Measurements from ENCODE around the gene APC2. TPM values are rescaled to one million over a fixed set of nuclear protein-coding genes. Genes with fewer than 3 reads are reported as not detected.

The APC2 gene
- total RNA-seq, 1 donor from 2014 or later, result 0.22 TPM

DNA sequence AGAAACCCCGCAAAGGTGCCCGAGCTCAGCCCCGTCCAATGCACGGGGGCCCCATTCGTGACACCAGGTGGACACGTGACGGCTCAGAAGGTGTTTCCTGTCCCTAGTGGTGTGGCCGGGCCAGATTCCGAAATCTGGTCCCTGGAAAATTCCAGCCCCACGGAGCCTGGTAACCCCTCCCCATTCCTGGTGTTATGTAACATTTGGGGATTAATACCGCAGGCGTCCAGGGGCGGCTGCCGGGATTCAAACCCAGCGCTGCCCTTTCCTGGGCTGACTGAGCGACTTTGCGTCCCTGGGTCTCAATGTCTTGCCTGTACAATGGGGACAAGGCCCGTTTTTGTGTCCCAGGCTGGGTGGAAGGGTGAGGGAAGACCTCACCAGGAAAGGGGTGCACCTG is 72.9 kb downstream of the APC2 start:
- H3K9me3 ChIP-seq (replicated peaks), result no peaks in the 10 kb centered on the region
- no peak for DNase-seq
- TF ChIP-seq, protein P1, sequence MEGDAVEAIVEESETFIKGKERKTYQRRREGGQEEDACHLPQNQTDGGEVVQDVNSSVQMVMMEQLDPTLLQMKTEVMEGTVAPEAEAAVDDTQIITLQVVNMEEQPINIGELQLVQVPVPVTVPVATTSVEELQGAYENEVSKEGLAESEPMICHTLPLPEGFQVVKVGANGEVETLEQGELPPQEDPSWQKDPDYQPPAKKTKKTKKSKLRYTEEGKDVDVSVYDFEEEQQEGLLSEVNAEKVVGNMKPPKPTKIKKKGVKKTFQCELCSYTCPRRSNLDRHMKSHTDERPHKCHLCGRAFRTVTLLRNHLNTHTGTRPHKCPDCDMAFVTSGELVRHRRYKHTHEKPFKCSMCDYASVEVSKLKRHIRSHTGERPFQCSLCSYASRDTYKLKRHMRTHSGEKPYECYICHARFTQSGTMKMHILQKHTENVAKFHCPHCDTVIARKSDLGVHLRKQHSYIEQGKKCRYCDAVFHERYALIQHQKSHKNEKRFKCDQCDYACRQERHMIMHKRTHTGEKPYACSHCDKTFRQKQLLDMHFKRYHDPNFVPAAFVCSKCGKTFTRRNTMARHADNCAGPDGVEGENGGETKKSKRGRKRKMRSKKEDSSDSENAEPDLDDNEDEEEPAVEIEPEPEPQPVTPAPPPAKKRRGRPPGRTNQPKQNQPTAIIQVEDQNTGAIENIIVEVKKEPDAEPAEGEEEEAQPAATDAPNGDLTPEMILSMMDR (IDR thresholded peaks at IDR 0.05; ENCODE audit: borderline replicate concordance), result no peak
- peaks cover 65% of the 10 kb centered on the region for H3K27me3 ChIP-seq (ENCODE audit: low read depth)
- no peaks in the 10 kb centered on the region for H3K36me3 ChIP-seq
- peaks cover 13% of the 10 kb centered on the region for H3K4me1 ChIP-seq
- intact Hi-C loops (cut with micrococcal nuclease), result no loop called here
- H3K4me3 ChIP-seq, result no peak overlapping the region
- H3K27ac ChIP-seq (replicated peaks), result no peak overlapping the region

Other genes with a start within 250 kb of the APC2 start
- gene STK11, start 244.3 kb upstream of the APC2 start, total RNA-seq, result 50.1 TPM
- 0.96 TPM for gene CBARP, start 212.1 kb upstream of the APC2 start, total RNA-seq
- gene ATP5F1D, start 208.4 kb upstream of the APC2 start, total RNA-seq, result 501 TPM
- 60.5 TPM for gene MIDN, start 201.5 kb upstream of the APC2 start, total RNA-seq
- gene CIRBP, start 180.8 kb upstream of the APC2 start, total RNA-seq, result 229 TPM
- 12.4 TPM for gene FAM174C, start 174.6 kb upstream of the APC2 start, total RNA-seq
- gene EFNA2, start 164.2 kb upstream of the APC2 start, total RNA-seq, result not detected
- gene NDUFS7, start 66.2 kb upstream of the APC2 start, total RNA-seq, result 380 TPM
- 77.0 TPM for gene GAMT, start 48.6 kb upstream of the APC2 start, total RNA-seq
- 81.8 TPM for gene DAZAP1, start 42.5 kb upstream of the APC2 start, total RNA-seq
- 588 TPM for gene RPS15, start 11.7 kb upstream of the APC2 start, total RNA-seq
- 16.1 TPM for gene C19orf25, start 29.1 kb downstream of the APC2 start, total RNA-seq
- gene PCSK4, start 40.2 kb downstream of the APC2 start, total RNA-seq, result 1.3 TPM
- 1.9 TPM for gene REEP6, start 41.1 kb downstream of the APC2 start, total RNA-seq
- gene ADAMTSL5, start 62.9 kb downstream of the APC2 start, total RNA-seq, result 36.8 TPM
- gene PLK5, start 74.0 kb downstream of the APC2 start, total RNA-seq, result not detected
- 6.4 TPM for gene MEX3D, start 118.2 kb downstream of the APC2 start, total RNA-seq
- 48.6 TPM for gene MBD3, start 142.7 kb downstream of the APC2 start, total RNA-seq
- gene UQCR11, start 155.3 kb downstream of the APC2 start, total RNA-seq, result 942 TPM
- 18.4 TPM for gene TCF3, start 202.5 kb downstream of the APC2 start, total RNA-seq

All from left ventricle myocardium inferior (tissue), 1 donor.